HG02678 (cell line): ENCODE measurements around the gene CHST4.
"Not testable (repeated sequence)": the region's sequence is repeated elsewhere in the genome, so short reads cannot be mapped to it uniquely, and the experiment has no call there.

Source experiments
- ATAC-seq: cut with Tn5 transposase; IDR thresholded peaks from one replicate; pipeline ENCODE4 v1.9.1; 2021; ENCODE audit warnings: mild to moderate bottlenecking, moderate library complexity; ENCODE audit not compliant: unreplicated experiment

The CHST4 gene

DNA sequence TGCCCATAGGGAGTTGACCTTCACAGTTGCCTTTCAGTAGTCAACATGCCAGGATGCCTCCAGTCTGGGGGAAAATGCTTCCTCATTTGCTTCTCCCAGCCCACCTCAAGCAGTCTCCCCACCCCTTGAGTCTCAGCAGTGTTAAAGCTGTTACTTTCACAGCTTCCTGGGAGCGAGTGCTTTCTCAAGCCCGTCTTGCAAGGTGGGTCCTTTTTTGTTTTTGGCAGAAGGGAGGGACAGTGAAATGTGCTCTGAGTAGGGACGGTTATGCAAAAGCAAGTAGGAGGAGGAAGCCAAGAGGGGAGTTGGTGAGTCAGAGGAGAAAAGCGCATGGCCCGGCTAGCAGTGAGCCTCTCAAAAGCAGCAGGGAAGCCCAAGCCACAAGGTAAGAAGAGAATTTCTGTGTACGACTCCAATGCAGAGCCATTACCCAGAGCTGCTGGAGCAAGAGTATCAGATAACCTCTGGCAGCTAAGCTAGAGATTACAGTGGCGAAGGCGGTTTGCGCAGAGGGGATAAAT lies at the start of gene CHST4:
Gene CHST4, plus strand, starts transcription at position 316 of the 521 bp plus-strand sequence. CDS start 10,252 bp downstream, outside the sequence.
- ATAC-seq, result no peak

DNA sequence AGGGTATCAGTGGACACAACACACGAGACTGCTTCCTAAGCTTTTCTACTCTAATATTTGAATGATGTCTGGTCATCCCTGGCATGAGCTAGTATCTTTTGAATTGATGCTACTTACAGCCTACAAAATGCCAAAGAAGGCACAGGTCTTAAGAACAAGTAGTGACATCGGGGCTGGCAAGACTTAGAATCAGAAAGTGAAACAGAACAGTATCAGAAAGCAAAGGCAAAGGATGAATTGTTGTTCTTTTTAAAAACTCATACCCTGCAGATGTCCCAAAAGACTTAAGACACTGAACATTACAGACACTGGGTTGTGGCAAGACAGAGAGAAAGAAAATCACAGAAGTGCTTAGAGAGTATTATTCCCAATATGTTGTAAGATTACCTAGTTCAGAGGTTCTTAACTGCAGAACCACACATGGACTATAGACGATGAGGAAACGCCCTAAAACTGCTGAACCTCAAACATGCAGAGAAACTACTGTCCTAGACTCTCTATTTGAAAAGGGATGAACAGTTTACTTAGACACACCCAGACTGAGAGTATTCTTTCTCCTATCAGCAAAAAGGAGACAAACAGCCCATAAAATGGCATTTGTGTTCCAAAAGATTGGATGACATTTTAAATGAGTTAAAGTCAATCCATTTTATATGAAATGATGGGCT lies 49.6 kb upstream of the CHST4 start:
- no peak for ATAC-seq

DNA sequence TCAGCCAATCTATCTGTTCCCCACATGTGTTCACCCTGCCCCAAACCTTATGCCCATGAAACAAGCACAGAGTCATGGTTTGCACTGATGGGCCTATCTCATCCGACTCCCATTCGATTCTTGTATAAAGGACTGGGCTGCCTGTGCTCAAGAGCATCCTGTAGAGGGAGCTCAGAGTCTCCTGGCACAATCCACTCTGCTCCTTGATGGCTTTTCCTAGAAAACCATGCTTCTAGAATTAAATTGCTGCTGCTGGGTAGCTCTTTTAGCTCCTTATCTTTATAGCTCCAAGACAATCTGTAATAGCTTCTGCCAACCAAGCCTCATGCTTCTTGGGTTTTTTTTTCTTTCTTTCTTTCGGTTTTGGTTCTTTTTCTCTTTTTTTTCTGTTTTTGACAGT lies 46.8 kb upstream of the CHST4 start:
- no peak for ATAC-seq

DNA sequence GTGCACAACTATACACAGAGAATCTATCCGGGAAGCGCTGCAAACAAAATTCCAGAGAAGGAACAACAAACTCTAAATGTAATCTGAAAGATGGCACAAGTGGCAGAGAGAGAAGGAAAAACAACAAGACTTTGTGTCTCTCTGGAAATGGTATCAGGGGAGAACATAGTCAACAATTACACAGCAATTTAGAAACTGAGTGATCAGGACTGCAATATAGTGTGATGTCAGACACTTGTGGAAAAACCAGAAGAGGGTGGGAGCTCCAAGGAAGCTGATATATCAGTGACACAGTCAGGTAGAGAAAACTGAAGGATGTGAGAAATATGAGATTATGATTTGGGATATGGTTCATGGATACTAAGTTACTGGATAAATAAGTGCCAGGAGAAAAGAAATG lies 45.3 kb upstream of the CHST4 start:
- no peak for ATAC-seq

DNA sequence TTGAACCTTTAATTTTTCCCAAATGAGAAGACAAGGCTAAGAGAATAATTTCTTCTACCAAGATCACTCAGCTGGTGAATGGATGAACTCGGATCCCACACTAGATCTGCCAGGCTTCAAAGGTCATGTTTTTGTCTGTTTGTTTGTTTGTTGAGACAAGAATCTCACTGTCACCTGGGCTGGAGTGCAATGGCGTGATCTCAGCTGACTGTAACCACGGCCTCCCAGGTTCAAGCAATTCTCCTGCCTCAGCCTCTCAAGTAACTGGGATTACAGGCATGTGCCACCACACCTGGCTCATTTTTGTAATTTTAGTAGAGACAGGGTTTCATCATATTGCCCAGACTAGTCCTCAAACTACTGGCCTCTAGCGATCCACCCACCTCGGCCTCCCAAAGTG lies 43.7 kb upstream of the CHST4 start:
- no peak for ATAC-seq

DNA sequence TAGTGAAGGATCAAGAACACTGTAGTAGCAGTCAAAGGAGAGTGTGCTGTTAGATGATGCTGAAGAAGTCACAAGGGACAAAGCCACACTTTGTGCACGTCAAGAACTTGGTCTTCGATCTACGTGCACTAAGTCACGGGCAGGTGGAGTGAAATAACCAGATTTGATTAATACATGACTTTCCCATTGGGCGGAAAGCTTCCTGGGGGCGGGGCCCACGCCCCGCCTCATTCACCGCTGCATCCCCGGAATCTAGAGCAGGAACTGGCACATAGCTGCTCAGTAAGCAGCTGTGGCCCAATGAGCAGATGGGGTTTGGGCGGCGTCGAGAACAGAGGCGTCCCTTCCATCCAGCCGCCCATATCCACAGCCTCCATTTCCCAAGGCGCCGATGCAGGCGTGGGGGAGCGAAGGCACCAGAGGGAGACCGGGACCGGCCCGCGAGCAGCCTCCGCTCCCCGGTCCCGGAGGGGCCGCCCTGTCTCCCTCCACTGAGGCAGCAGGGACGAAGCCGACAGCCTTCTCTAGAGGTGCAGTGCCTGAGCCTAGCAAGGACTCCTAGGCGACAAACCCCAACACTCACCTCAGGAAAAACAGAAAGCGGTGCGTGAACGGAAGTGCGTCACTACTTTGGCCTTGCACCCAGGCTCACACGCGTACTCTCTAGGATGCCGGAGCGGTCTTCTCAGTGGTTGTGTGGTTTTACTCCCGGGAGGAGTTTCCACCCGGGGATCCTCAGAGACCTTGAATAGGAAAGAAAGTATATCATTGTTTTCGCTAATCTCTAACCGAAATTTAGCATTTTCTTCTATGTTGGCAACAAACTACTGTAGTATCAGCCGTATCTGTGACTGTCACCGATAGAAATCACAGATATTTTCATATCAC lies 42.0 kb upstream of the CHST4 start:
- peak; percentile 90 for ATAC-seq

DNA sequence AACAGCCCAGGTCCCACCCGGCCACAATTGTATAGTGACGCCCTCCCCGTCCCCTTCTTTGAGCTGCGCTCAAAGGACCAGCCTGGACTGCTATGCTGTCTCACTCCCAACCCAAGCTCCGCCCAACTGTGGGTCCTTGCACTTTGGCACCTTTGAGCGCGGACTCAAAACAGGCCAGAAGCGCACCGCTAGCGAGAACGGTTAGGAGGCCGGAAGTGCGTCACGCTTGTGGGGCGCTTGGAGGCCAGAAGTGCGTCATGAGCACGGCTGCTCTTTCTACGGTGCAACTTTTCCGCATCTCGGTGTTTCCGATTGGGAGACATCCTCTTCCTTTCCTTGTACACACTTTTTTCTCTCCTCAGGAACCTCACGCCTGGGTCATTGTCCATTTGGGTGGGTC lies 37.1 kb upstream of the CHST4 start, which contains the start of gene ZNF19:
Gene ZNF19, minus strand, starts transcription at position 203 of the 400 bp plus-strand sequence. CDS start 7,210 bp downstream, outside the sequence.
- ATAC-seq, result no peak

DNA sequence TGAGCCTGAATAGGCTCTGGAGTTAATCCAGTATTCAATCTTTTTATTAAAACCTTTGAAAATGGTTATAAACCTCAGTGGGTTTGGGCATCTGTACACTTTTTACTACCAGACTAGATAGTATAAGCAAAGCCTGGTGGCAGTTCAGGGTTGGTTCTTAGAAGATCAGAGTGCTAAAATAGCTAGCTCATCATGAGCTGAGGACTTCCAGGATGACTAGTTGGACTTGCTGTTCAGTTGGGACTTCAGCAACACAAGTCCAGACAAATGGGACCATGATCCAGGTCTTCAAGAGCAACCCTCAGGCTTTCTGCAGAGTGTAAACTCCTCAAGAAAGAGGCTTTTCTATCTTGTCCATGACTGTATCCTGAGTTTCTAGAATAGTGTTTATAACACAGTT lies 35.9 kb upstream of the CHST4 start:
- ATAC-seq, result no peak

DNA sequence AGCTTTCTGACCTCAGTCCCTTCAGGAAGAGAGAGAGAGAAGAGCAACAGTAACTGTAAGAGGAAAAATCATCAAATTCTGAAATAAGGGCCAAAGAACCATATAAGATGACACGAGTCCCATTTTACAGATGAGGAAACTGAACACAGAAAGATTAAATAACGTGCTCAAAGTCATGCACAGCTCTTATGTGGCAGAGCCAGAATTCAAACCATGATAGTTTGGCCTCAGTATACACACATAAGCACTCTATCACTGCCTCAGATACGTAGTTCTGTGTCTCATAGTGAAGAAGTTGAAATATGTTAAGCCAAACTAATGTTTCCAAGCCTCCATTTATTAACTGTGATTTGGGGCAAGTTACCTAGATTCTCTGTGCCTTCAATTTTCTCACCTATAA lies 35.2 kb upstream of the CHST4 start:
- ATAC-seq, result no peak

DNA sequence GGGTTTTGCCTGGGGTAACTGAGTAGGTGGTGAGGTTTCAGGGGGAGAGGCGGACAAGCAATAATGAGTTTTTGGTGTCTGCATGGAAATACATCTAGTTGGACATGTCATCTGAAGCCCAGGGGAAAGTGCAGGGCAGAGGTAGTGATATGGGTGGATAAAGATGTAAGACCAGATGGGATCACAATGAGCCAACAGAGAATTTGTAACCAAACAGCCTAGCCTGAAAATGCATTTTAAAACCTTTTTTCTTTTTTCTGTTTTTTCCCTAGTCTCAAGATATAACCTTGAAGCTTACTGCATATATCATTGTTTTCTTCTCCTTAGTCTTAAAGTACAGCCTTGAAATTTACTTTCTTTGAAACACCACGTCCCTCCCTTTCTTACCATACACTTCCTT lies 33.4 kb upstream of the CHST4 start:
- no peak for ATAC-seq

DNA sequence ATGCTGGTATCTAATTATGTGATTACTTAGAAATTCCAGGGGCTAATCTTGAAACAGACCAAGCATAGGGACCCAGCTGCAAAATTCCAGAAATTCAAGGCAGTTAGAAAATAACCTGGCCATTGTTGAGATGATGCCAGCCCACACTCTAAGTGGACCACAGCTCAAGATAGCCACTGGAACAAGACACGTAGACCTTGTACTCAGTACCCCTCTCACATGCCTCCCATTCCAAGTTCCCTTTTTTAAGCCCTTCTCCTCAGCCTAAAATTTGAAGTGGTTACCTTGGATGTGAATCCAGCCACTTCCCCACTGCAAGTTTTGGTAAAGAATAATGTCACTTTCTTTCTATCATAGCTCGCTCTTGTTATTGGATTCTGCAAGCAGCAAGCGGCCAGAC lies 33.0 kb upstream of the CHST4 start:
- ATAC-seq, result no peak

DNA sequence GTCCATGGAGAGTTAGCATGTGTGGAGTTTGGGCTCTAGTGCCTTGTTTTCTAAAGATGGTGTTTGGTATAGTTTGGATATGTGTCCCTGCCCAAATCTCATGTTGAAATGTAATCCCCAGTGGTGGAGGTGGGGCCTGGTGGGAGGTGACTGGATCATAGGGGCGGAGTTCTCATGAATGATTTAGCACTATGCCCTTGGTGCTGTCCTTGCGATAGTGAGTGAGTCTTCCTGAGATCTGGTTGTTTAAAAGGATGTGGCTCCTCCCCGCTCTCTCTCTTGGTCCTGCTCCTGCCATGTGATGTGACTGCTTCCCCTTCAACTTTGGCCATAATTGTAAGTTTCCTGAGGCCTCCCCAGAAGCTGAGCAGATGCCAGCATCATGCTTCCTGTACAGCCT lies 28.2 kb upstream of the CHST4 start:
- no peak for ATAC-seq

DNA sequence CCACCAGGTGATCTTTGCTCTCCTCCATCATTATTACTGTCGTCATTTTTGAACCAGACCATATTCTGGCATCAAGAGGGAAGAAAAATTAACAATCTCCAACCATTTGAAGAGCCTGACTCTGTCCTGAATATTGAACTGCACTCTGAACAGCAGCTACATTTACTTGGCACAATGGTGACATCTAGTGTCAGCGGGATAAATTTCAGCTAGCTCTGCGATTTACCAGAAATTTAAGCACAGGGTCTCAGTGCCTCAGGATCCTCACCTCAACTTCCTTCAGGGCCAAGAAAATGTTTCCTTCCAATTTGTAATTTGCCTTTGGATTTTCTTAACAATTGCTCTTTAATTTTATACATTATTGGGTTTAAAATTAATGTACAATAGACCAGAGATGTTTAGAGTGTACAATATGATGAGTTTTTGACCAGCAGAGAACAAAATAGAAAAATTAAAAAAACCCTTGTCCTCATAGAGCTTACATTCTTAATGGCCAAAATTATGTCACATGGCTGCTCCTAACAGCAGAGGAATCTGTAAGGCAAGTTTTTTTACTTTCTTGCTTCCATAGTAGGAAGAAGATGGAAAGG lies 26.4 kb upstream of the CHST4 start:
- ATAC-seq, result no peak

DNA sequence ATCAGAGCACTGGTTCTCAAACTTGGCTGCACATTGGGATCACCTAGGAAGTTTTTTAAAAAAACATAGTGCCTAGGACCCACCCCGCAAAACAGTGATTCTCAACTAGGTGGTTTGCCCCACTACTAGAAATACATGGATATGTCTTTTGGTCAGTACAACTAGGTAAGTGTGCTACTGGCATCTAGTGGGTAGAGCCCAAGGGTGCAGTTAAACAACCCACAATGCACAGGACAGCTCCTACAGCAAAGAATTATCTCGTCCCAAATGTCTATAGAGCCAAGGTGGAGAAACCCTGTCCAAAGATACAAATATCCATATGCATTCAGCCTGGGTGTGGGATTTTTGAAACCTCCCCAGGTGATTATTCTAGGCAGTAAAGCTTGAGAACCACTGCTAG lies 25.3 kb upstream of the CHST4 start:
- no peak for ATAC-seq

DNA sequence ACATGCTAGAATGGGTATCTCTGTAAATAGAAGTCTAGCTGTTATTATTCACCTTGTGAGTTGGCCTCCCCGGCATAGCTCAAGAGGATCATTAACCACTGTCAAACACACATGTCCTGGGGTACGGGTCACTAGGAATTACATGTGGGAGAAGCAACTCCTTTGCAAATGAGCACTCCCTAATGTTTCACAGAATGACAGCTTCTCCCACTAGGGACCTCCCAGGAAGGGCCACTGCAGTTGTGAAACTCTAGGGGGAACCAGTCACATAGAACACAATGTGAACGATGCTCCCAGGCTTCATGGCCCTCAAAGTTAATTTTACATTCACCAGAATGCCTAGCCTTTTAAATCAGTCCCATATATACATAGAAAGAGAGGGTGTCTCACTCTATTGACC lies 24.7 kb upstream of the CHST4 start:
- ATAC-seq, result no peak

DNA sequence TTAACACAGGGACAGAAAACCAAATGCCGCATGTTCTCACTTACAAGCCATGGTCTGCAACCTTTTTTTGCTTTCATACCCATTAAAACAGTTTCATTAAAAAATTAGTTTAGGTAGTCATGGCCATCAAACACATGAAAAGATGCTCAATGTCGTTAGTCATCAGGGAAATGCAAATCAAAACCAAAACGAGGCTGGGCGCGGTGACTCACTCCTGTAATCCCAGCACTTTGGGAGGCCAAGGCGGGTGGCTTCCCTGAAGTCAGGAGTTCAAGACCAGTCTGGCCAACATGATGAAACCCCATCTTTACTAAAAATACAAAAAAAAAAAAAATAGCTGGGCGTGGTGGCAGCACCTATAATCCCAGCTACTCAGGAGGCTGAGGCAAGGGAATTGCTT lies 22.2 kb upstream of the CHST4 start:
- ATAC-seq, result not testable (repeated sequence)

DNA sequence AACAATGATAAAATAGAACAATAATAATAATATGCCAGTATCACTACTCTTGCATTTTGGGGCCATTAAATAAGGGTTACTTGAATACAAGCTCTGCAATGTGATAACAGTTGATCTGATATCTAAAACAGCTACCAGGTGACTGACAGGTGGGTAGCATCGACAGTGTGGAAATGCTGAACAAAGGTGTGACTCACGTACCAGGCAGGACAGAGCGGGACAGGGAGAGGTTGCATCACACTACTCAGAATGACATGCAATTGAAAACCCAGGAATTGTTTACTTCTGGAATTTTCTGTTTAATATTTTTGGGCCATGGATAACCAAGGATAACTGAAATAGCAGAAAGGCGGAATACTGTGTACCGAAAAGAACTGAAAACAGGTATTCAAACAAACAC lies 21.3 kb upstream of the CHST4 start:
- no peak for ATAC-seq

DNA sequence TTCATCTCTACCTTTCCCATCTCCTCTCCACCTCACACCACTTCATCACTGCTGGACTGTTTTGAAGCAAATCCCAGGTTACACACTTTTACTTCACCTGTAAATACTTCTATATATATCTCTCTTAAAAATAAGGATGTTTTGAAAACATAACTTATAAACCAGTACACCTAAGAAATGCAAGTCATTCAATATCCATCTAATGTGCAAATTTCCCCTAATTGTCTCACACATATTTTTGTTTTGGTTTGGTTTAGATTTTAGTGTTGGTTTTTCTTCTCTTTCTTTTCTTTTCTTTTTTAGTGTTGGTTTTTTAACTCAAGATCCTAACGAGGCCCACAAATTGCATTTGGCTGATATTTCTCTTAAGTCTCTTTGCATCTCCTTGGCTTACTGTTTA lies 19.2 kb upstream of the CHST4 start:
- no peak for ATAC-seq

DNA sequence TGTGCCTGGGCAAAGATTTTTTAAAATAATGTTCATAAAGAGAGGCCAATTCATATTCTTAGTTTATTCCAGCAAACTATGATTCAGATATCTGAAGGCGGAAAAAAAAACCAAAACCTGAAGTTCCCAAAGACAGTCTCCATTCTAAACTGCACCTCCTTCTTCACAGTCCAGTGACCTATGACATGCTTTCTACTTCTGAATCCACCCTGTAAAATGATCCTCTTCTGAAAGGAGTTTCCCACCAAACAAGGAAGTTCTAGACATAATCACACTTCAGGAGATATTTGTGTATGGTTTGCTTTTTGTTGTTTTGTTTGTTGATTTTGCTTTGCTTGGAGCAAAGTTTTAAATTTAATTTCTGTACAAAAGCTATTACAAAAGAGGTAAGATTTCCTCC lies 12.9 kb upstream of the CHST4 start:
- no peak for ATAC-seq

DNA sequence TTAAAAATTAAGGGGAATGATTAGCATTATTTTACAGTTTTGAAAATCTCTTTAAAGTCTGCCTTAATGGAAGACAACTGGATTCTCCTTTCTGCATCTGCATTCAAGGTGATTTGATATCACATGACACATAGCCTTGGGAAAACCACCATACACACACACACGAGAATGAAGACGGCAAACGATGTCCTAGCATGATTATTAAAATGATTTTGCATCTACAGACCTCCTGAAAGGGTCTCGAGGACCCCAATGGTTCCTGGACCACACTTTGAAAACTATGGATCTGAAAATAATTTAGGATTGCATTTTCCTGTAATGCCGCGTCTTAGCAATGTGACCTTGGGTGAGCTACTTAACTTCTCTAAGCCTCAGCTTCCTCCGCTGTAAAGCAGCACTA lies 11.8 kb upstream of the CHST4 start:
- no peak for ATAC-seq

DNA sequence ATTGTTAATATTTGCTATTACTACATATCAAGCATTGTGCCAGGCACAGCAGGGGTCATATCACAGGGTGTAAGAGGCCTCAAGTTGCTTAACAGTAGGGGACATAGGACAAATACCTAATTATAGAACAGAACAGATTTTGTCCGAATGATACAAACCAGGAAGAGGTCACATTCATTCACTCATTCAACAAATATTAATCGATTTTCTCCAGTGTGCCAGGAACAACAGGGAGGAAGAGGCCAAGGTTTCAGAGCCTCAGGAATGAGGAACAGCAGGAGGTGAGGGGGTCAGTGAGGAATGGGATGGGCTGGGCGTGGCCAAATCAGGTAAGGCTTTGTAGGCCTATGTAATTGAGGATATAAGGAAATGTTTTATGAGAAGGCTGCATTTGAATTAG lies 11.2 kb upstream of the CHST4 start:
- ATAC-seq, result no peak

DNA sequence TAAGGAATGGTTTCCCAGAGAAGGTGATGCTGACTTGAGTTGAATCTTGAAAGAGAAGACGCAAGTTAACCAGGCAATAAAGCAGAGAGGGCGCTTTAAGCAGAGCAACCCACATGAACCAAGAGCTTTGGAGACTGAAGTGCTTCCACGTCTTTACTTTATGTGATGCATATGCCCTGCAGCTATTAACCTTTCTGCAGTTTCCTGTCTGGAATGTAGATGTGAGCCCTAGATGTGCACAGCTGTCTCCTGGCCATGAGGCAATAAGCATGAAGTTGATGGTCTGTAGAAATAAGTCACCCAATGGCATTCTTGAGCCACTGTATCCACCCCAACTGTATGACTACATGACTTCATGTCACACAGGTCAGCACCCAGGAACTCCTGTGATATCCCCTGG lies 5.7 kb upstream of the CHST4 start:
- no peak for ATAC-seq
